Smooth muscle cell (in vitro differentiated cells): ENCODE data around the gene EPHB6. TPM values are rescaled to one million over a fixed set of nuclear protein-coding genes. Genes with fewer than 3 reads are reported as not detected.

Experiments used
- DNase-seq: peaks from one replicate; lab custom pipeline; 2025; ENCODE audit not compliant: unreplicated experiment; lab: John Stamatoyannopoulos, UW
- H2AFZ ChIP-seq: fragments of 200-600 bp; sonication (generic); 2 replicates; pipeline ENCODE4 v1.6.0; 2016; ENCODE audit warnings: antibody characterized with exemption, low read depth, mild to moderate bottlenecking
- H3F3A ChIP-seq: fragments of 200-600 bp; sonication (generic); 2 replicates; pipeline ENCODE4 v1.6.0; 2017; ENCODE audit warnings: antibody characterized with exemption, low read depth
- H3K27ac ChIP-seq: fragments of 200-600 bp; sonication (generic); 2 replicates; pipeline ENCODE4 v1.5.1; 2016; ENCODE audit warnings: low read depth, mild to moderate bottlenecking
- H3K27me3 ChIP-seq: fragments of 200-600 bp; sonication (generic); 2 replicates; pipeline ENCODE4 v1.6.1; 2016; ENCODE audit warnings: low read depth, mild to moderate bottlenecking
- H3K36me3 ChIP-seq: fragments of 200-600 bp; sonication (generic); 2 replicates; pipeline ENCODE4 v1.5.1; 2016; ENCODE audit warnings: low read depth
- H3K4me1 ChIP-seq: fragments of 200-600 bp; sonication (generic); 2 replicates; pipeline ENCODE4 v1.5.1; 2016; ENCODE audit warnings: low read depth
- H3K4me2 ChIP-seq: fragments of 200-600 bp; sonication (generic); 2 replicates; pipeline ENCODE4 v1.6.0; 2016; ENCODE audit warnings: mild to moderate bottlenecking
- H3K4me3 ChIP-seq: fragments of 200-600 bp; sonication (generic); 2 replicates; pipeline ENCODE4 v1.5.1; 2016; ENCODE audit warnings: mild to moderate bottlenecking
- H3K79me2 ChIP-seq: fragments of 200-600 bp; sonication (generic); 2 replicates; pipeline ENCODE4 v1.6.0; 2016; ENCODE audit warnings: low read depth, mild to moderate bottlenecking
- H3K9ac ChIP-seq: fragments of 200-600 bp; sonication (generic); 2 replicates; pipeline ENCODE4 v1.6.0; 2016; ENCODE audit warnings: low read depth
- H3K9me3 ChIP-seq: fragments of 200-600 bp; sonication (generic); replicated peaks from 2 replicates; pipeline ENCODE4 v1.5.1; 2016; ENCODE audit warnings: low read depth
- H4K20me1 ChIP-seq: fragments of 200-600 bp; sonication (generic); 2 replicates; pipeline ENCODE4 v1.6.0; 2016; ENCODE audit warnings: low read depth
- CTCF ChIP-seq: fragments of 200-600 bp; sonication (generic); IDR thresholded peaks from 2 replicates; pipeline ENCODE4 v1.5.1; 2017; ENCODE audit warnings: borderline replicate concordance, mild to moderate bottlenecking, antibody characterized with exemption; ENCODE audit not compliant: insufficient read depth, poor library complexity, severe bottlenecking
- WGBS: methylation state at CpG from one replicate; pipeline ENCODE4 v1.1.7; 2016; ENCODE audit warnings: low lambda C conversion rate; 5-methylcytosine and 5-hydroxymethylcytosine counted together
- polyA plus RNA-seq: library from polyadenylated mRNA; unstranded; fragments of >200 nt; fragmentation: Nextera tagmentation; extraction: Ambion mirVana; gene quantifications from 2 replicates; pipeline ENCODE4 v1.2.1, GENCODE V29; 2016
- total RNA-seq: library from RNA; depleted of rRNA; stranded (reverse); fragments of >200 nt; gene quantifications from 2 replicates; pipeline ENCODE4 v1.2.3, GENCODE V29; 2014

Gene EPHB6
- total and polyA plus RNA-seq, 2 experiments from 2014 or later = 4.8 to 12.6 TPM

- no peak for TF ChIP-seq CTCF
- H3F3A ChIP-seq = no peaks in the 10 kb centered on the region
- no peak overlapping the region for H3K27ac ChIP-seq
- H4K20me1 ChIP-seq = no peaks in the 10 kb centered on the region
- no peaks in the 10 kb centered on the region for H3K4me1 ChIP-seq
- H3K9ac ChIP-seq = no peak overlapping the region
- no peaks in the 10 kb centered on the region for H3K36me3 ChIP-seq
- no peak overlapping the region for H3K4me3 ChIP-seq
- no peaks in the 10 kb centered on the region for H3K9me3 ChIP-seq
- no peaks in the 10 kb centered on the region for H3K79me2 ChIP-seq
- 82% methylated on average over 3 of the region's 3 CpGs for WGBS
- no peak for DNase-seq
- H2AFZ ChIP-seq = no peak overlapping the region
- H3K27me3 ChIP-seq = peaks cover 13% of the 10 kb centered on the region
- H3K4me2 ChIP-seq = no peak overlapping the region
Observed at GRCh38 chr7:142889816-142890215, 34.9 kb downstream of the EPHB6 start.

GRCh38 chr7:142890874-142891485 is 36.1 kb downstream of the EPHB6 start:
- H3K79me2 ChIP-seq = no peaks in the 10 kb centered on the region
- H3K27ac ChIP-seq = no peak overlapping the region
- H3K9me3 ChIP-seq = no peaks in the 10 kb centered on the region
- no peak overlapping the region for H3K4me2 ChIP-seq
- no peaks in the 10 kb centered on the region for H3K36me3 ChIP-seq
- no peaks in the 10 kb centered on the region for H3K4me1 ChIP-seq
- peaks cover 13% of the 10 kb centered on the region for H3K27me3 ChIP-seq
- no peak for DNase-seq
- 88% methylated on average over 12 of the region's 12 CpGs for WGBS
- H3F3A ChIP-seq = no peaks in the 10 kb centered on the region
- no peak overlapping the region for H2AFZ ChIP-seq
- no peak for TF ChIP-seq CTCF
- H4K20me1 ChIP-seq = no peaks in the 10 kb centered on the region
- H3K9ac ChIP-seq = no peak overlapping the region
- no peak overlapping the region for H3K4me3 ChIP-seq

GRCh38 chr7:142891490-142892082 is 36.7 kb downstream of the EPHB6 start:
- WGBS = 87% methylated on average over 10 of the region's 10 CpGs
- H3K79me2 ChIP-seq = no peaks in the 10 kb centered on the region
- no peak overlapping the region for H3K4me2 ChIP-seq
- no peak for DNase-seq
- H3F3A ChIP-seq = no peaks in the 10 kb centered on the region
- no peak overlapping the region for H3K27ac ChIP-seq
- H3K4me3 ChIP-seq = no peak overlapping the region
- no peaks in the 10 kb centered on the region for H3K36me3 ChIP-seq
- H4K20me1 ChIP-seq = no peaks in the 10 kb centered on the region
- H3K27me3 ChIP-seq = peaks cover 13% of the 10 kb centered on the region
- H3K9me3 ChIP-seq = no peaks in the 10 kb centered on the region
- H3K4me1 ChIP-seq = no peaks in the 10 kb centered on the region
- TF ChIP-seq CTCF = no peak
- H3K9ac ChIP-seq = no peak overlapping the region
- H2AFZ ChIP-seq = no peak overlapping the region

- Histone ChIP-seq H3K36me3 (no peaks in the 10 kb centered on the region), H2AFZ (no peak overlapping the region), H3K4me1 (no peaks in the 10 kb centered on the region), H3K27me3 (peaks cover 20% of the 10 kb centered on the region), H3K4me3 (no peak overlapping the region), H3K79me2 (no peaks in the 10 kb centered on the region), H3K9me3 (no peaks in the 10 kb centered on the region), H3K27ac (no peak overlapping the region), H3K9ac (no peak overlapping the region), H3K4me2 (no peak overlapping the region), H4K20me1 (no peaks in the 10 kb centered on the region), H3F3A (no peaks in the 10 kb centered on the region)
- no peak for TF ChIP-seq CTCF
- WGBS = 87% methylated on average over 5 of the region's 5 CpGs
- DNase-seq = no peak
Observed at GRCh38 chr7:142892951-142893350, 38.1 kb downstream of the EPHB6 start.
